WTC11 (cell line): ENCODE results near the gene ZNF775. TPM values are rescaled to one million over a fixed set of nuclear protein-coding genes. Genes with fewer than 3 reads are reported as not detected.

Experiments
- ATAC-seq: fragments of 200-7000 bp; cut with Tn5 transposase; 2 replicates; pipeline ENCODE4 v1.10.0; 2021; ENCODE audit warnings: mild to moderate bottlenecking, moderate library complexity
- CTCF ChIA-PET: fragments of 300-600 bp; sonication (Branson Sonifier 250); formaldehyde crosslinking; loops from one replicate; lab custom pipeline; 2021; ENCODE audit warnings: antibody characterized with exemption; lab: Charles Lee
- POLR2A ChIA-PET: fragments of 350-600 bp; sonication (Branson Sonifier 250); formaldehyde crosslinking; loops from one replicate; lab custom pipeline; 2021; ENCODE audit warnings: antibody characterized with exemption; lab: Charles Lee
- DNase-seq: peaks from one replicate; pipeline ENCODE4 v3.0.0; 2021; ENCODE audit warnings: low spot score
- H3K27ac Mint-ChIP-seq: 2 replicates; pipeline ENCODE4 v1.8.0; 2021; ENCODE audit warnings: mixed read lengths
- H3K27me3 Mint-ChIP-seq: 2 replicates; pipeline ENCODE4 v1.8.0; 2021; ENCODE audit warnings: low read depth, mild to moderate bottlenecking, moderate library complexity, mixed read lengths
- H3K36me3 Mint-ChIP-seq: 2 replicates; pipeline ENCODE4 v1.8.0; 2021; ENCODE audit warnings: mixed read lengths
- H3K4me1 Mint-ChIP-seq: 2 replicates; pipeline ENCODE4 v1.8.0; 2022; ENCODE audit warnings: mixed read lengths
- H3K4me3 Mint-ChIP-seq: 2 replicates; pipeline ENCODE4 v1.8.0; 2021; ENCODE audit warnings: mild to moderate bottlenecking, moderate library complexity, mixed read lengths
- H3K9me3 Mint-ChIP-seq: 2 replicates; pipeline ENCODE4 v1.8.0; 2021; ENCODE audit warnings: mixed read lengths
- EMX1 ChIP-seq: fragments of 250-450 bp; sonication (Bioruptor Pico); IDR thresholded peaks from 2 replicates; pipeline ENCODE4 v1.8.0; 2021; ENCODE audit warnings: mild to moderate bottlenecking
- ERG ChIP-seq: fragments of 250-450 bp; sonication (Bioruptor Pico); IDR thresholded peaks from 2 replicates; pipeline ENCODE4 v1.8.0; 2021; ENCODE audit warnings: mild to moderate bottlenecking
- GABPB1 ChIP-seq: sonication (generic); formaldehyde crosslinking; IDR thresholded peaks from 2 replicates; pipeline ENCODE4 v1.8.1; 2023; ENCODE audit warnings: mild to moderate bottlenecking, missing genetic modification reagents
- HMGA2 ChIP-seq: fragments of 250-450 bp; sonication (Bioruptor Pico); IDR thresholded peaks from 2 replicates; pipeline ENCODE4 v1.4.0; 2021; ENCODE audit warnings: mild to moderate bottlenecking, moderate library complexity
- KAT7 ChIP-seq: sonication (generic); formaldehyde crosslinking; IDR thresholded peaks from 2 replicates; pipeline ENCODE4 v1.8.1; 2023; ENCODE audit warnings: missing genetic modification reagents, mild to moderate bottlenecking, borderline replicate concordance
- MXD4 ChIP-seq: fragments of 250-450 bp; sonication (Bioruptor Pico); IDR thresholded peaks from 2 replicates; pipeline ENCODE4 v1.8.0; 2021; ENCODE audit warnings: mild to moderate bottlenecking, moderate library complexity, borderline replicate concordance
- MYBL2 ChIP-seq: sonication (generic); formaldehyde crosslinking; IDR thresholded peaks from 2 replicates; pipeline ENCODE4 v1.8.1; 2023; ENCODE audit warnings: mild to moderate bottlenecking, moderate library complexity, missing genetic modification reagents
- NR2C2 ChIP-seq: sonication (generic); formaldehyde crosslinking; IDR thresholded peaks from 2 replicates; pipeline ENCODE4 v1.8.0; 2022; ENCODE audit warnings: mild to moderate bottlenecking, missing genetic modification reagents
- SP1 ChIP-seq: sonication (generic); formaldehyde crosslinking; conservative IDR thresholded peaks from 2 replicates; pipeline ENCODE4 v1.8.1; 2022; ENCODE audit warnings: missing genetic modification reagents
- STAT6 ChIP-seq: sonication (generic); formaldehyde crosslinking; conservative IDR thresholded peaks from 2 replicates; pipeline ENCODE4 v1.8.1; 2023; ENCODE audit warnings: mild to moderate bottlenecking, low read depth, missing genetic modification reagents, moderate library complexity
- USF1 ChIP-seq: sonication (generic); formaldehyde crosslinking; IDR thresholded peaks from 2 replicates; pipeline ENCODE4 v1.8.0; 2022; ENCODE audit warnings: mild to moderate bottlenecking, missing genetic modification reagents
- ZNF423 ChIP-seq: fragments of 250-450 bp; sonication (Bioruptor Pico); IDR thresholded peaks from 2 replicates; pipeline ENCODE4 v2.1.2; 2022; ENCODE audit warnings: mild to moderate bottlenecking, moderate library complexity
- ZNF425 ChIP-seq: fragments of 250-450 bp; sonication (Bioruptor Pico); conservative IDR thresholded peaks from 2 replicates; pipeline ENCODE4 v1.9.0; 2021; ENCODE audit warnings: mild to moderate bottlenecking
- ZNF532 ChIP-seq: fragments of 250-450 bp; sonication (Bioruptor Pico); IDR thresholded peaks from 2 replicates; pipeline ENCODE4 v1.9.0; 2021; ENCODE audit warnings: mild to moderate bottlenecking, borderline replicate concordance
- total RNA-seq: library from RNA; stranded (reverse); gene quantifications from 3 replicates; pipeline ENCODE4 v1.2.3, GENCODE V29; 2021
- TF ChIP-seq, protein P1 (sequence below): fragments of 200-600 bp; IDR thresholded peaks from 2 replicates; pipeline ENCODE4 v1.8.0; 2022; ENCODE audit warnings: antibody characterized with exemption

ZNF775 gene
- total RNA-seq, 1 experiment from 2014 or later, result 25.4 TPM

- TF ChIP-seq NR2C2 (CRISPR knock-in tag) (no peak), USF1 (CRISPR knock-in tag) (no peak), ZNF425 (CRISPR knock-in tag) (no peak), MYBL2 (no peak), STAT6 (CRISPR knock-in tag) (no peak), KAT7 (no peak), HMGA2 (CRISPR knock-in tag) (no peak), ZNF532 (no peak)
Measured at GRCh38 chr7:150355666-150356059, 23.5 kb upstream of the ZNF775 start (continued).

GRCh38 chr7:150356265-150356897, 22.7 kb upstream of the ZNF775 start:
- DNase-seq, result no peak
- CTCF ChIA-PET, result interaction anchor here (0.7 to 1.8 kb wide), 4 partner anchors 10 to 56 kb away, joined by 3 to 7 read pairs (median 3); partner anchors contain the start of gene REPIN1

More at GRCh38 chr7:150356265-150356897, 22.7 kb upstream of the ZNF775 start:
- no peaks in the 10 kb centered on the region for H3K36me3 Mint-ChIP-seq
- no peaks in the 10 kb centered on the region for H3K27me3 Mint-ChIP-seq
- no peak overlapping the region for H3K27ac Mint-ChIP-seq
- no peaks in the 10 kb centered on the region; the same call in 1 of the 2 replicates for H3K9me3 Mint-ChIP-seq
- no peak overlapping the region for H3K4me3 Mint-ChIP-seq
- POLR2A ChIA-PET, result no interaction called here
- no peak for TF ChIP-seq STAT6 (CRISPR knock-in tag)
- TF ChIP-seq ERG, result no peak
- no peak for TF ChIP-seq MXD4 (CRISPR knock-in tag)
- TF ChIP-seq ZNF423 (CRISPR knock-in tag), result no peak
- TF ChIP-seq, protein P1, sequence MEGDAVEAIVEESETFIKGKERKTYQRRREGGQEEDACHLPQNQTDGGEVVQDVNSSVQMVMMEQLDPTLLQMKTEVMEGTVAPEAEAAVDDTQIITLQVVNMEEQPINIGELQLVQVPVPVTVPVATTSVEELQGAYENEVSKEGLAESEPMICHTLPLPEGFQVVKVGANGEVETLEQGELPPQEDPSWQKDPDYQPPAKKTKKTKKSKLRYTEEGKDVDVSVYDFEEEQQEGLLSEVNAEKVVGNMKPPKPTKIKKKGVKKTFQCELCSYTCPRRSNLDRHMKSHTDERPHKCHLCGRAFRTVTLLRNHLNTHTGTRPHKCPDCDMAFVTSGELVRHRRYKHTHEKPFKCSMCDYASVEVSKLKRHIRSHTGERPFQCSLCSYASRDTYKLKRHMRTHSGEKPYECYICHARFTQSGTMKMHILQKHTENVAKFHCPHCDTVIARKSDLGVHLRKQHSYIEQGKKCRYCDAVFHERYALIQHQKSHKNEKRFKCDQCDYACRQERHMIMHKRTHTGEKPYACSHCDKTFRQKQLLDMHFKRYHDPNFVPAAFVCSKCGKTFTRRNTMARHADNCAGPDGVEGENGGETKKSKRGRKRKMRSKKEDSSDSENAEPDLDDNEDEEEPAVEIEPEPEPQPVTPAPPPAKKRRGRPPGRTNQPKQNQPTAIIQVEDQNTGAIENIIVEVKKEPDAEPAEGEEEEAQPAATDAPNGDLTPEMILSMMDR, result peak; percentile 46
- TF ChIP-seq SP1, result no peak
- TF ChIP-seq EMX1, result no peak
- TF ChIP-seq MYBL2, result no peak
- peak; percentile 44; the same call in 1 of the 2 replicates for TF ChIP-seq GABPB1
- no peak for TF ChIP-seq HMGA2 (CRISPR knock-in tag)
- peak; percentile 43 for ATAC-seq
- peaks cover 19% of the 10 kb centered on the region for H3K4me1 Mint-ChIP-seq
